Smooth muscle cell (in vitro differentiated cells): ENCODE results near the gene TRERF1. TPM values are rescaled to one million over a fixed set of nuclear protein-coding genes. Genes with fewer than 3 reads are reported as not detected.

ENCODE experiments used
- DNase-seq: peaks from one replicate; lab custom pipeline; 2025; ENCODE audit not compliant: unreplicated experiment; lab: John Stamatoyannopoulos, UW
- H2AFZ ChIP-seq: fragments of 200-600 bp; sonication (generic); 2 replicates; pipeline ENCODE4 v1.6.0; 2016; ENCODE audit warnings: antibody characterized with exemption, low read depth, mild to moderate bottlenecking
- H3F3A ChIP-seq: fragments of 200-600 bp; sonication (generic); 2 replicates; pipeline ENCODE4 v1.6.0; 2017; ENCODE audit warnings: antibody characterized with exemption, low read depth
- H3K27ac ChIP-seq: fragments of 200-600 bp; sonication (generic); 2 replicates; pipeline ENCODE4 v1.5.1; 2016; ENCODE audit warnings: low read depth, mild to moderate bottlenecking
- H3K27me3 ChIP-seq: fragments of 200-600 bp; sonication (generic); 2 replicates; pipeline ENCODE4 v1.6.1; 2016; ENCODE audit warnings: low read depth, mild to moderate bottlenecking
- H3K36me3 ChIP-seq: fragments of 200-600 bp; sonication (generic); 2 replicates; pipeline ENCODE4 v1.5.1; 2016; ENCODE audit warnings: low read depth
- H3K4me1 ChIP-seq: fragments of 200-600 bp; sonication (generic); 2 replicates; pipeline ENCODE4 v1.5.1; 2016; ENCODE audit warnings: low read depth
- H3K4me2 ChIP-seq: fragments of 200-600 bp; sonication (generic); 2 replicates; pipeline ENCODE4 v1.6.0; 2016; ENCODE audit warnings: mild to moderate bottlenecking
- H3K4me3 ChIP-seq: fragments of 200-600 bp; sonication (generic); 2 replicates; pipeline ENCODE4 v1.5.1; 2016; ENCODE audit warnings: mild to moderate bottlenecking
- H3K79me2 ChIP-seq: fragments of 200-600 bp; sonication (generic); 2 replicates; pipeline ENCODE4 v1.6.0; 2016; ENCODE audit warnings: low read depth, mild to moderate bottlenecking
- H3K9ac ChIP-seq: fragments of 200-600 bp; sonication (generic); 2 replicates; pipeline ENCODE4 v1.6.0; 2016; ENCODE audit warnings: low read depth
- H3K9me3 ChIP-seq: fragments of 200-600 bp; sonication (generic); replicated peaks from 2 replicates; pipeline ENCODE4 v1.5.1; 2016; ENCODE audit warnings: low read depth
- H4K20me1 ChIP-seq: fragments of 200-600 bp; sonication (generic); 2 replicates; pipeline ENCODE4 v1.6.0; 2016; ENCODE audit warnings: low read depth
- WGBS: methylation state at CpG from one replicate; pipeline ENCODE4 v1.1.7; 2016; ENCODE audit warnings: low lambda C conversion rate; 5-methylcytosine and 5-hydroxymethylcytosine counted together
- polyA plus RNA-seq: library from polyadenylated mRNA; unstranded; fragments of >200 nt; fragmentation: Nextera tagmentation; extraction: Ambion mirVana; gene quantifications from 2 replicates; pipeline ENCODE4 v1.2.1, GENCODE V29; 2016
- total RNA-seq: library from RNA; depleted of rRNA; stranded (reverse); fragments of >200 nt; gene quantifications from 2 replicates; pipeline ENCODE4 v1.2.3, GENCODE V29; 2014
- TF ChIP-seq, protein P1 (sequence below): fragments of 200-600 bp; sonication (generic); IDR thresholded peaks from 2 replicates; pipeline ENCODE4 v1.5.1; 2017; ENCODE audit warnings: borderline replicate concordance, mild to moderate bottlenecking, antibody characterized with exemption; ENCODE audit not compliant: insufficient read depth, poor library complexity, severe bottlenecking

Gene TRERF1
- total and polyA plus RNA-seq, 2 experiments from 2014 or later, result 3.5 to 5.3 TPM

- Histone ChIP-seq H3K27me3 (no peaks in the 10 kb centered on the region), H3K9me3 (no peaks in the 10 kb centered on the region), H3K4me2 (no peak overlapping the region), H2AFZ (no peak overlapping the region), H3K9ac (no peak overlapping the region), H3K4me3 (no peak overlapping the region), H4K20me1 (peaks cover 10% of the 10 kb centered on the region), H3K79me2 (no peaks in the 10 kb centered on the region), H3K4me1 (peaks cover 12% of the 10 kb centered on the region), H3K36me3 (no peaks in the 10 kb centered on the region), H3F3A (no peaks in the 10 kb centered on the region), H3K27ac (no peak overlapping the region)
- WGBS, result 94% methylated on average over 8 of the region's 8 CpGs
- TF ChIP-seq, protein P1, sequence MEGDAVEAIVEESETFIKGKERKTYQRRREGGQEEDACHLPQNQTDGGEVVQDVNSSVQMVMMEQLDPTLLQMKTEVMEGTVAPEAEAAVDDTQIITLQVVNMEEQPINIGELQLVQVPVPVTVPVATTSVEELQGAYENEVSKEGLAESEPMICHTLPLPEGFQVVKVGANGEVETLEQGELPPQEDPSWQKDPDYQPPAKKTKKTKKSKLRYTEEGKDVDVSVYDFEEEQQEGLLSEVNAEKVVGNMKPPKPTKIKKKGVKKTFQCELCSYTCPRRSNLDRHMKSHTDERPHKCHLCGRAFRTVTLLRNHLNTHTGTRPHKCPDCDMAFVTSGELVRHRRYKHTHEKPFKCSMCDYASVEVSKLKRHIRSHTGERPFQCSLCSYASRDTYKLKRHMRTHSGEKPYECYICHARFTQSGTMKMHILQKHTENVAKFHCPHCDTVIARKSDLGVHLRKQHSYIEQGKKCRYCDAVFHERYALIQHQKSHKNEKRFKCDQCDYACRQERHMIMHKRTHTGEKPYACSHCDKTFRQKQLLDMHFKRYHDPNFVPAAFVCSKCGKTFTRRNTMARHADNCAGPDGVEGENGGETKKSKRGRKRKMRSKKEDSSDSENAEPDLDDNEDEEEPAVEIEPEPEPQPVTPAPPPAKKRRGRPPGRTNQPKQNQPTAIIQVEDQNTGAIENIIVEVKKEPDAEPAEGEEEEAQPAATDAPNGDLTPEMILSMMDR, result no peak
- DNase-seq, result no peak
Observed at GRCh38 chr6:42365021-42365420, 86.7 kb downstream of the TRERF1 start.

DNA sequence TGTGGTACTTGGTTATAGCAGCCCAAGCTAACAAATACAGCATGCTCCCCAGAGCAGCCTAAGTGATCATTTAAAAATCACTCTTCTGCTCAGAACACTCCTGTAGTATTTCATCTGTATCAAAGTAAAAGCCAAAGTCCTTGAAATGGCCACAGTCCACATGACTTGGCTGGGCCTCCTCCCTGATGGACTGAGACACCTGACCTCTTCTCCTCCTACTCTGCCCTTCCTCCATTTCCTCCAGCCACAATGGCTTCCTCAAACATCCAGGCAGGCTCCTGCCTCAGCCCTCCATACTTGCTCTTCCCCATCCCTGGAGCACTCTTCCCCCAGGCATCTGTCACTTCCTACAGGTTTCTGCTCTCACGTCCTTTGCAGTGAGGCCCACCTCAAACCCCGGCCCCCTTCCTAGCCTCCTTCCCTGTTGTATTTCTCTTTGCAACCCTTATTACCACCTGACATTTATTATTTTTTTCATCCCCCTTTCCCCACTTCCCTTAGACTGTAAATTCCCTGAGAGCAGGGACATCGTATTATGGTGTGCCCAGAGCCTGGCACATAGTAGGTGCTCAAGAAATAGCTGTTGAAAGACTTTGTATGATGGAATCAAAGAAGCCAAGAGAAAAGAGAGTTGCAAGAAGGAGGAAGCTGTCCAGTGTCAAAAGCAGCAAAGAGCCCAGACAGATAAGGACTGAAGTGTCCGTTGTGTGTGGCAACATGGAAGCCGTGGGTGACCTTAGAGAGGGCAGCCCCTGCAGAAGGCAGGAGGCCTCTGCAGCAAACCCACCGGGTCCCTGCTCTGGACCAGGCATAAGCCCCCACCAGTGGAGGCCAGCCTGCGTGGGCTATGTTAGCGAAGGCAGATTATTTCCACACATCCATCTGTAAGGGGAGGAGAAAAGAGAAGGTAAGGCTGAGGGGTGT lies 87.5 kb downstream of the TRERF1 start:
- Histone ChIP-seq H4K20me1 (peaks cover 10% of the 10 kb centered on the region), H2AFZ (no peak overlapping the region), H3K36me3 (no peaks in the 10 kb centered on the region), H3K4me3 (no peak overlapping the region), H3K9ac (no peak overlapping the region), H3K4me1 (peaks cover 12% of the 10 kb centered on the region), H3K9me3 (no peaks in the 10 kb centered on the region), H3K27me3 (no peaks in the 10 kb centered on the region), H3K4me2 (no peak overlapping the region), H3K27ac (no peak overlapping the region), H3F3A (no peaks in the 10 kb centered on the region), H3K79me2 (no peaks in the 10 kb centered on the region)
- TF ChIP-seq, protein P1, result no peak
- WGBS, result 89% methylated on average over 8 of the region's 8 CpGs
- no peak for DNase-seq

DNA sequence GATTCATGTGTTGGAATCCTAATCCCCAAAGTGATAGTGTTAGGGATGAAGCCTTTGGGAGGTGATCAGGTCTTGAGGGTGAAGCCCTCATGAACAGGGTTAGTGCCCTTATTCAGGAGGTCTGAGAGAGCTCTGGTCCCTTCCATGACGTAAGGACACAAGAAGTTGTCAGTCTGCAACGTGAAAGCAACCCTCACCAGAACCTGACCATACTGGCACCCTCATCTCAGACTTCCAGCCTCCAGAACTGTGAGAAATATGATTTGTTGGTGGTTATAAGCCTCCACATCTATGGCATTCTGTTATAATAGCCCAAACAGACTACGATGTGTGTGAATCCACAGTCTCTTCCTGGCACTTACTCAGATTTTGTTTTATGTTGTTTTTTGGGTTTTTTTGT lies 90.7 kb downstream of the TRERF1 start:
- no peak overlapping the region for H2AFZ ChIP-seq
- no peaks in the 10 kb centered on the region for H3K4me1 ChIP-seq
- H3F3A ChIP-seq, result no peaks in the 10 kb centered on the region
- H3K9me3 ChIP-seq, result no peaks in the 10 kb centered on the region
- H3K36me3 ChIP-seq, result no peaks in the 10 kb centered on the region
- no peak overlapping the region for H3K9ac ChIP-seq
- no peak overlapping the region for H3K27ac ChIP-seq
- DNase-seq, result no peak
- WGBS, result 94% methylated on average over 3 of the region's 3 CpGs
- H4K20me1 ChIP-seq, result peaks cover 4% of the 10 kb centered on the region
- no peaks in the 10 kb centered on the region for H3K79me2 ChIP-seq
- TF ChIP-seq, protein P1, result no peak
- H3K27me3 ChIP-seq, result no peaks in the 10 kb centered on the region
- H3K4me3 ChIP-seq, result no peak overlapping the region
- H3K4me2 ChIP-seq, result no peak overlapping the region

DNA sequence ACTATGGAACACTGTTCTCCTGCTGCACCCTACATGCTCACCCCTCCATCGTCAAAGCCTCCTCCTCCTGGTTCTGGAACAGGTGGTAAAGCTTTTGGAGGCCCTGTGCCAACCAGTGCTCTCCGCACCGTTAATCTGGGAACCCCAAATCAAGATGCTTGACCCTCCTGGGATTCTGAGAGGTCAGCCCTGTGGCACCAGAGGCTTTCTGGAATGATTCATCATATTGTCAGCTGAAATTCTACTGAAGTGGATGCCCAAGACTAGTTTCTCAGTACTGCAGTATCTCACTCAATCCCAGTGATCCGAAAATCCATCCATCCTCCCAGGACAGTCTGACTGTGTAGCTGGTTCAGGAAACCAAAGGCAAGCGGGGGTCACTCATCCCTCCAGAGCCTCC lies 92.7 kb downstream of the TRERF1 start:
- Histone ChIP-seq H3K27me3 (no peaks in the 10 kb centered on the region), H3K4me2 (no peak overlapping the region), H3K36me3 (no peaks in the 10 kb centered on the region), H3K9ac (no peak overlapping the region), H3K9me3 (no peaks in the 10 kb centered on the region), H4K20me1 (peaks cover 1% of the 10 kb centered on the region), H3K27ac (no peak overlapping the region), H3K79me2 (no peaks in the 10 kb centered on the region), H3K4me1 (no peaks in the 10 kb centered on the region), H2AFZ (no peak overlapping the region), H3K4me3 (no peak overlapping the region), H3F3A (no peaks in the 10 kb centered on the region)
- TF ChIP-seq, protein P1, result no peak
- no peak for DNase-seq
- WGBS, result 94% methylated on average over 5 of the region's 5 CpGs
